RWPE2 (cell line): ENCODE results near the gene CDHR2.
A peak's percentile ranks its signal among the peaks of the same experiment; 100 is the strongest.

ENCODE experiments used
- ATAC-seq: fragments of 200-7000 bp; cut with Tn5 transposase; 3 replicates; pipeline ENCODE4 v1.9.1; 2021; ENCODE audit warnings: low read depth
- DNase-seq: peaks from one replicate; pipeline ENCODE4 v3.0.0-alpha.2; 2020; ENCODE audit warnings: low spot score
- H3K27ac ChIP-seq: fragments of 450-650 bp; 2 replicates; pipeline ENCODE4 v1.5.1; 2017; ENCODE audit warnings: mild to moderate bottlenecking; ENCODE audit not compliant: poor library complexity, severe bottlenecking
- H3K27me3 ChIP-seq: fragments of 250-450 bp; sonication (Bioruptor Pico); 2 replicates; pipeline ENCODE4 v1.5.1; 2021; ENCODE audit warnings: mild to moderate bottlenecking, moderate library complexity; ENCODE audit not compliant: insufficient read depth, poor library complexity, severe bottlenecking
- H3K36me3 ChIP-seq: fragments of 250-450 bp; sonication (Bioruptor Pico); 2 replicates; pipeline ENCODE4 v1.5.1; 2020; ENCODE audit warnings: low read depth, mild to moderate bottlenecking, moderate library complexity
- H3K4me1 ChIP-seq: fragments of 250-450 bp; sonication (Bioruptor Pico); 2 replicates; pipeline ENCODE4 v1.5.1; 2021; ENCODE audit warnings: mild to moderate bottlenecking, moderate library complexity; ENCODE audit not compliant: insufficient read depth, poor library complexity, severe bottlenecking
- H3K4me3 ChIP-seq: fragments of 250-450 bp; sonication (Bioruptor Pico); 2 replicates; pipeline ENCODE4 v1.5.1; 2021; ENCODE audit warnings: mild to moderate bottlenecking, moderate library complexity; ENCODE audit not compliant: severe bottlenecking
- H3K9me3 ChIP-seq: fragments of 250-450 bp; sonication (Bioruptor Pico); 2 replicates; pipeline ENCODE4 v1.5.1; 2021; ENCODE audit warnings: mild to moderate bottlenecking, moderate library complexity; ENCODE audit not compliant: severe bottlenecking
- CTCF ChIP-seq: fragments of 450-650 bp; IDR thresholded peaks from one replicate; pipeline ENCODE4 v1.5.1; 2017; ENCODE audit warnings: mild to moderate bottlenecking, moderate library complexity; ENCODE audit not compliant: poor library complexity, severe bottlenecking

Gene CDHR2

GRCh38 chr5:176538989-176539384 is 10.2 kb upstream of the CDHR2 start:
- DNase-seq, result no peak
- no peak for TF ChIP-seq CTCF
- no peak overlapping the region for H3K4me3 ChIP-seq
- ATAC-seq, result no peak
- peak overlapping the region; percentile 85 for H3K27ac ChIP-seq
- no peaks in the 10 kb centered on the region for H3K9me3 ChIP-seq
- H3K36me3 ChIP-seq, result peaks cover 10% of the 10 kb centered on the region; the same call in 1 of the 2 replicates
- H3K27me3 ChIP-seq, result no peaks in the 10 kb centered on the region
- H3K4me1 ChIP-seq, result peaks cover 33% of the 10 kb centered on the region

GRCh38 chr5:176540476-176540899 is 8.7 kb upstream of the CDHR2 start:
- Histone ChIP-seq H3K27ac (peak overlapping the region; percentile 81), H3K4me1 (peaks cover 29% of the 10 kb centered on the region), H3K36me3 (no peaks in the 10 kb centered on the region), H3K4me3 (no peak overlapping the region), H3K9me3 (no peaks in the 10 kb centered on the region), H3K27me3 (no peaks in the 10 kb centered on the region)
- DNase-seq (no peak), ATAC-seq (no peak)
- TF ChIP-seq CTCF, result no peak

- no peaks in the 10 kb centered on the region for H3K27me3 ChIP-seq
- H3K9me3 ChIP-seq, result no peaks in the 10 kb centered on the region
- ATAC-seq (no peak), DNase-seq (no peak)
- no peak overlapping the region for H3K4me3 ChIP-seq
- H3K4me1 ChIP-seq, result peaks cover 33% of the 10 kb centered on the region
- H3K36me3 ChIP-seq, result no peaks in the 10 kb centered on the region
- TF ChIP-seq CTCF, result no peak
- H3K27ac ChIP-seq, result peak overlapping the region; percentile 81
These were observed 8.2 kb upstream of the CDHR2 start for GRCh38 chr5:176540956-176541337.

- ATAC-seq (peak; percentile 40), DNase-seq (no peak)
- Histone ChIP-seq H3K9me3 (no peaks in the 10 kb centered on the region), H3K36me3 (no peaks in the 10 kb centered on the region), H3K4me1 (peaks cover 38% of the 10 kb centered on the region), H3K27me3 (no peaks in the 10 kb centered on the region), H3K27ac (peak overlapping the region; percentile 81), H3K4me3 (no peak overlapping the region)
- TF ChIP-seq CTCF, result no peak
These were observed 7.6 kb upstream of the CDHR2 start for GRCh38 chr5:176541338-176542134.

- peaks cover 38% of the 10 kb centered on the region for H3K4me1 ChIP-seq
- no peaks in the 10 kb centered on the region for H3K36me3 ChIP-seq
- no peak for TF ChIP-seq CTCF
- ATAC-seq (no peak), DNase-seq (no peak)
- no peaks in the 10 kb centered on the region for H3K27me3 ChIP-seq
- no peaks in the 10 kb centered on the region for H3K9me3 ChIP-seq
- H3K27ac ChIP-seq, result peak overlapping the region; percentile 81
- peak overlapping the region; percentile 68 for H3K4me3 ChIP-seq
These were observed 7.0 kb upstream of the CDHR2 start for GRCh38 chr5:176542135-176542595.
